SJCRH30 (cell line): ENCODE data around the gene PLCB1. TPM values are rescaled to one million over a fixed set of nuclear protein-coding genes. Genes with fewer than 3 reads are reported as not detected.

Experiments used
- DNase-seq, 2 experiments: peaks; one replicate each; pipeline ENCODE4 v3.0.0-alpha.2; 2015 to 2020
- H3K27ac ChIP-seq: fragments of 250-450 bp; sonication (Bioruptor Pico); 2 replicates; pipeline ENCODE4 v1.5.1; 2020; ENCODE audit warnings: mild to moderate bottlenecking, moderate library complexity
- H3K27me3 ChIP-seq: fragments of 250-450 bp; sonication (Bioruptor Pico); 2 replicates; pipeline ENCODE4 v1.5.1; 2020; ENCODE audit warnings: mild to moderate bottlenecking, moderate library complexity
- H3K36me3 ChIP-seq: fragments of 250-450 bp; sonication (Bioruptor Pico); 2 replicates; pipeline ENCODE4 v1.5.1; 2020; ENCODE audit warnings: mild to moderate bottlenecking, moderate library complexity
- H3K4me1 ChIP-seq: fragments of 250-450 bp; sonication (Bioruptor Pico); 2 replicates; pipeline ENCODE4 v1.5.1; 2020; ENCODE audit warnings: mild to moderate bottlenecking, moderate library complexity
- H3K4me3 ChIP-seq: fragments of 250-450 bp; sonication (Bioruptor Pico); 2 replicates; pipeline ENCODE4 v1.5.1; 2020; ENCODE audit warnings: mild to moderate bottlenecking, moderate library complexity
- H3K9me3 ChIP-seq: fragments of 250-450 bp; sonication (Bioruptor Pico); replicated peaks from 2 replicates; pipeline ENCODE4 v1.5.1; 2020; ENCODE audit warnings: mild to moderate bottlenecking, moderate library complexity
- total RNA-seq: library from RNA; depleted of rRNA; stranded (reverse); fragments of >200 nt; shearing (Covaris generic); gene quantifications from 2 replicates; pipeline ENCODE4 v1.2.3, GENCODE V29; 2014

The PLCB1 gene
- total RNA-seq, 1 experiment from 2014 or later = 13.4 TPM

GRCh38 chr20:8389381-8390036, 257.4 kb downstream of the PLCB1 start:
- Histone ChIP-seq H3K4me1 (peaks cover 8% of the 10 kb centered on the region; the same call in 1 of the 2 replicates), H3K36me3 (no peaks in the 10 kb centered on the region), H3K27me3 (no peaks in the 10 kb centered on the region), H3K27ac (no peak overlapping the region), H3K4me3 (no peak overlapping the region), H3K9me3 (no peaks in the 10 kb centered on the region)
- DNase-seq = peak in 1 of 2 experiments; percentile 64

- H3K27me3 ChIP-seq = no peaks in the 10 kb centered on the region
- H3K36me3 ChIP-seq = no peaks in the 10 kb centered on the region; the same call in 1 of the 2 replicates
- no peak overlapping the region for H3K27ac ChIP-seq
- peaks cover 6% of the 10 kb centered on the region; the same call in 1 of the 2 replicates for H3K4me1 ChIP-seq
- no peaks in the 10 kb centered on the region for H3K9me3 ChIP-seq
- H3K4me3 ChIP-seq = no peak overlapping the region
- DNase-seq = no peak
These were observed 258.0 kb downstream of the PLCB1 start for GRCh38 chr20:8390037-8390433.

GRCh38 chr20:8390500-8390899, 258.4 kb downstream of the PLCB1 start:
- H3K4me1 ChIP-seq = peaks cover 2% of the 10 kb centered on the region; the same call in 1 of the 2 replicates
- no peaks in the 10 kb centered on the region for H3K9me3 ChIP-seq
- no peaks in the 10 kb centered on the region; the same call in 1 of the 2 replicates for H3K36me3 ChIP-seq
- no peak overlapping the region for H3K4me3 ChIP-seq
- no peak for DNase-seq
- no peaks in the 10 kb centered on the region for H3K27me3 ChIP-seq
- H3K27ac ChIP-seq = no peak overlapping the region

GRCh38 chr20:8393381-8393780, 261.3 kb downstream of the PLCB1 start:
- Histone ChIP-seq H3K9me3 (no peaks in the 10 kb centered on the region), H3K27ac (no peak overlapping the region), H3K27me3 (no peaks in the 10 kb centered on the region), H3K36me3 (no peaks in the 10 kb centered on the region; the same call in 1 of the 2 replicates), H3K4me1 (no peaks in the 10 kb centered on the region; the same call in 1 of the 2 replicates), H3K4me3 (no peak overlapping the region)
- DNase-seq = no peak

- Histone ChIP-seq H3K27ac (no peak overlapping the region), H3K9me3 (no peaks in the 10 kb centered on the region), H3K4me3 (no peak overlapping the region), H3K36me3 (no peaks in the 10 kb centered on the region; the same call in 1 of the 2 replicates), H3K4me1 (no peaks in the 10 kb centered on the region; the same call in 1 of the 2 replicates), H3K27me3 (no peaks in the 10 kb centered on the region)
- DNase-seq = no peak
These were observed 262.4 kb downstream of the PLCB1 start for GRCh38 chr20:8394308-8394945.

GRCh38 chr20:8395956-8396355, 263.9 kb downstream of the PLCB1 start:
- Histone ChIP-seq H3K36me3 (no peaks in the 10 kb centered on the region; the same call in 1 of the 2 replicates), H3K4me1 (peaks cover 9% of the 10 kb centered on the region; the same call in 1 of the 2 replicates), H3K4me3 (no peak overlapping the region), H3K27ac (no peak overlapping the region), H3K9me3 (no peaks in the 10 kb centered on the region), H3K27me3 (no peaks in the 10 kb centered on the region)
- DNase-seq = no peak

- no peak overlapping the region for H3K4me3 ChIP-seq
- H3K36me3 ChIP-seq = no peaks in the 10 kb centered on the region; the same call in 1 of the 2 replicates
- no peak overlapping the region for H3K27ac ChIP-seq
- no peaks in the 10 kb centered on the region for H3K9me3 ChIP-seq
- no peak for DNase-seq
- H3K4me1 ChIP-seq = peaks cover 9% of the 10 kb centered on the region; the same call in 1 of the 2 replicates
- H3K27me3 ChIP-seq = no peaks in the 10 kb centered on the region
These were observed 266.4 kb downstream of the PLCB1 start for GRCh38 chr20:8398263-8399051.

GRCh38 chr20:8399947-8400346, 267.9 kb downstream of the PLCB1 start:
- Histone ChIP-seq H3K27me3 (no peaks in the 10 kb centered on the region), H3K36me3 (no peaks in the 10 kb centered on the region; the same call in 1 of the 2 replicates), H3K4me3 (no peak overlapping the region), H3K4me1 (peaks cover 9% of the 10 kb centered on the region; the same call in 1 of the 2 replicates), H3K9me3 (no peaks in the 10 kb centered on the region), H3K27ac (no peak overlapping the region)
- DNase-seq = no peak

GRCh38 chr20:8400486-8400885, 268.4 kb downstream of the PLCB1 start:
- DNase-seq = no peak
- Histone ChIP-seq H3K27me3 (no peaks in the 10 kb centered on the region), H3K36me3 (no peaks in the 10 kb centered on the region), H3K4me3 (no peak overlapping the region), H3K27ac (no peak overlapping the region), H3K4me1 (peaks cover 9% of the 10 kb centered on the region; the same call in 1 of the 2 replicates), H3K9me3 (no peaks in the 10 kb centered on the region)

- no peak overlapping the region for H3K27ac ChIP-seq
- H3K27me3 ChIP-seq = no peaks in the 10 kb centered on the region
- no peaks in the 10 kb centered on the region for H3K9me3 ChIP-seq
- H3K4me3 ChIP-seq = no peak overlapping the region
- no peaks in the 10 kb centered on the region for H3K36me3 ChIP-seq
- peaks cover 9% of the 10 kb centered on the region; the same call in 1 of the 2 replicates for H3K4me1 ChIP-seq
- no peak for DNase-seq
These were observed 269.5 kb downstream of the PLCB1 start for GRCh38 chr20:8401556-8401955.

GRCh38 chr20:8402798-8403197, 270.7 kb downstream of the PLCB1 start:
- H3K27ac ChIP-seq = no peak overlapping the region
- H3K36me3 ChIP-seq = no peaks in the 10 kb centered on the region
- H3K4me1 ChIP-seq = peaks cover 9% of the 10 kb centered on the region; the same call in 1 of the 2 replicates
- H3K9me3 ChIP-seq = no peaks in the 10 kb centered on the region
- no peaks in the 10 kb centered on the region for H3K27me3 ChIP-seq
- no peak overlapping the region for H3K4me3 ChIP-seq
- DNase-seq = no peak

GRCh38 chr20:8404912-8405635, 273.0 kb downstream of the PLCB1 start:
- Histone ChIP-seq H3K4me1 (peaks cover 5% of the 10 kb centered on the region; the same call in 1 of the 2 replicates), H3K27me3 (no peaks in the 10 kb centered on the region), H3K9me3 (no peaks in the 10 kb centered on the region), H3K27ac (no peak overlapping the region), H3K4me3 (no peak overlapping the region), H3K36me3 (no peaks in the 10 kb centered on the region)
- DNase-seq = no peak

- Histone ChIP-seq H3K27ac (no peak overlapping the region), H3K36me3 (no peaks in the 10 kb centered on the region), H3K4me1 (no peaks in the 10 kb centered on the region), H3K4me3 (no peak overlapping the region), H3K9me3 (no peaks in the 10 kb centered on the region), H3K27me3 (no peaks in the 10 kb centered on the region)
- no peak for DNase-seq
These were observed 274.3 kb downstream of the PLCB1 start for GRCh38 chr20:8406391-8406790.

GRCh38 chr20:8408587-8409307, 276.7 kb downstream of the PLCB1 start:
- H3K9me3 ChIP-seq = no peaks in the 10 kb centered on the region
- no peak overlapping the region for H3K27ac ChIP-seq
- no peak for DNase-seq

More at GRCh38 chr20:8408587-8409307, 276.7 kb downstream of the PLCB1 start:
- no peaks in the 10 kb centered on the region for H3K4me1 ChIP-seq
- H3K4me3 ChIP-seq = no peak overlapping the region
- no peaks in the 10 kb centered on the region for H3K27me3 ChIP-seq
- H3K36me3 ChIP-seq = no peaks in the 10 kb centered on the region
